ENCODE measurements around the gene SLC17A5.

The SLC17A5 gene

DNA sequence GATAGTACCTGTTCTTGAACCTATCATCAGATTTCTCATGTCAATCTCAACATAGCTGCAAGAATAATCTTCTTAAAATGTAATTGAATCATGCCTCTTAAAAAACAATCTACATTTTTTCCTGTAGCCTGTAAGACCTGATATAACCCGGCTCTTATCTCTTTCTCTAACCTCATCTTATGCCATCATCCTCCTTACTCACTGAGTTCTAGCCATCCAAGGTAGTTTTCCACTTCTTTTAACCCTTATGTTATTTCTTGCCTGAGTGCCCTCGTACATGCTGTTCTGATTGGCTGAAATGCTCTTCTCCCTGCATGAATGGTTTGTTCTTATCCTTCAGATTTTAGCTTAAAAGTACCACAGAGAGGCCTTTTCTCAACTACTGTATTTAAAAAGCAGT lies 16.4 kb downstream of the SLC17A5 start:
- Histone ChIP-seq H3K36me3 (replicated peaks; ENCODE audit: low read depth, low read length) (peaks cover 2% of the 10 kb centered on the region), H2AFZ (ENCODE audit: low read depth, low read length) (no peak overlapping the region), H3K9ac (ENCODE audit: low read length) (no peak overlapping the region), H3K27me3 (ENCODE audit: low read depth, low read length) (no peaks in the 10 kb centered on the region), H3K27ac (ENCODE audit: low read length) (no peak overlapping the region), H3K79me2 (ENCODE audit: low read length) (no peaks in the 10 kb centered on the region), H3K4me3 (ENCODE audit: low read length) (no peak overlapping the region), H3K4me1 (ENCODE audit: low read length) (no peaks in the 10 kb centered on the region), H3K9me3 (ENCODE audit: insufficient read depth, low read length) (no peaks in the 10 kb centered on the region), H3K4me2 (ENCODE audit: low read length) (no peak overlapping the region), H4K20me1 (ENCODE audit: insufficient read depth, low read length) (no peaks in the 10 kb centered on the region)
- no peak for TF ChIP-seq EZH2phosphoT487 (IDR thresholded peaks at IDR 0.05; ENCODE audit: low read depth)
- TF ChIP-seq, protein P1, sequence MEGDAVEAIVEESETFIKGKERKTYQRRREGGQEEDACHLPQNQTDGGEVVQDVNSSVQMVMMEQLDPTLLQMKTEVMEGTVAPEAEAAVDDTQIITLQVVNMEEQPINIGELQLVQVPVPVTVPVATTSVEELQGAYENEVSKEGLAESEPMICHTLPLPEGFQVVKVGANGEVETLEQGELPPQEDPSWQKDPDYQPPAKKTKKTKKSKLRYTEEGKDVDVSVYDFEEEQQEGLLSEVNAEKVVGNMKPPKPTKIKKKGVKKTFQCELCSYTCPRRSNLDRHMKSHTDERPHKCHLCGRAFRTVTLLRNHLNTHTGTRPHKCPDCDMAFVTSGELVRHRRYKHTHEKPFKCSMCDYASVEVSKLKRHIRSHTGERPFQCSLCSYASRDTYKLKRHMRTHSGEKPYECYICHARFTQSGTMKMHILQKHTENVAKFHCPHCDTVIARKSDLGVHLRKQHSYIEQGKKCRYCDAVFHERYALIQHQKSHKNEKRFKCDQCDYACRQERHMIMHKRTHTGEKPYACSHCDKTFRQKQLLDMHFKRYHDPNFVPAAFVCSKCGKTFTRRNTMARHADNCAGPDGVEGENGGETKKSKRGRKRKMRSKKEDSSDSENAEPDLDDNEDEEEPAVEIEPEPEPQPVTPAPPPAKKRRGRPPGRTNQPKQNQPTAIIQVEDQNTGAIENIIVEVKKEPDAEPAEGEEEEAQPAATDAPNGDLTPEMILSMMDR (IDR thresholded peaks at IDR 0.05; ENCODE audit: low read depth, low read length), result no peak

DNA sequence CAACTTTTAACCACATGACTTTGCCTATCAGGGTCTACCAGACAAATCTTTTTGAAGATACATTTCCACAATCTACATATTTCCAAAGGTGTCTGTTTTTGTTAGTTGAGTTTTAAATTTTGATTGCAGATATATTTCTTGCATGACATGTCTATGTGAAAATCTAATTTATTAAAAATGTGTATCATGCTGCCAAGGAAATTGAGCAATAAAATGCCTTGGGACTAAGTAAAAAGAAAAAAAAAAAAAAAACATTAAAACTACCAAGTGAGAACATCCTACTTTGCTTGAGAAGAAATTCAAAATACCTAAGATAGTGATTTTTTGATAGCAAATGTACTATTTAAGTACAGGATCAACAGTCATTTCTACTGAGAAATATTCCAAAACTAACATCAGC lies 17.7 kb downstream of the SLC17A5 start:
- Histone ChIP-seq H3K4me2 (ENCODE audit: low read length) (no peak overlapping the region), H3K27me3 (ENCODE audit: low read depth, low read length) (no peaks in the 10 kb centered on the region), H3K4me3 (ENCODE audit: low read length) (no peak overlapping the region), H3K4me1 (ENCODE audit: low read length) (no peaks in the 10 kb centered on the region), H2AFZ (ENCODE audit: low read depth, low read length) (no peak overlapping the region), H3K27ac (ENCODE audit: low read length) (no peak overlapping the region), H3K9ac (ENCODE audit: low read length) (no peak overlapping the region), H3K36me3 (replicated peaks; ENCODE audit: low read depth, low read length) (peaks cover 6% of the 10 kb centered on the region), H4K20me1 (ENCODE audit: insufficient read depth, low read length) (no peaks in the 10 kb centered on the region), H3K9me3 (ENCODE audit: insufficient read depth, low read length) (no peaks in the 10 kb centered on the region), H3K79me2 (ENCODE audit: low read length) (no peaks in the 10 kb centered on the region)
- TF ChIP-seq, protein P1 (IDR thresholded peaks at IDR 0.05; ENCODE audit: low read depth, low read length), result no peak
- TF ChIP-seq EZH2phosphoT487 (IDR thresholded peaks at IDR 0.05; ENCODE audit: low read depth), result no peak

DNA sequence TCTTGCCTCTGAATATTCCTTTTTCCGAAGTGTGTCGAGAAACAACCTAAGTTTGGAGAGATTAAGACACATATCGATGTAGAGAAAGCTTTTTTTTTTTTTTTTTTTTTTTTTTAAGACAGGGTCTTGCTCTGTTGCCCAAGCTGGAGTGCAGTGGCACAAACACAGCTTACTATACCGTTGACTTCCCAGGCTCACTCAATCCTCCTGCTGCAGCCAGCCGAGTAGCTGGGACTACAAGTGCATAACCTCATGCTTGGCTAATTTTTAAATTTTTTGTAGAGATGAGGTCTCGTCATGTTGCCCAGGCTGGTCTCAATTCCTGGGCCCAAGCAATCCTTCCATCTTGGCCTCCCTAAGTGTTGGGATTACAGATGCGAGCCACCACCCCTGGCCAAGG lies 21.4 kb downstream of the SLC17A5 start:
- Histone ChIP-seq H3K27ac (ENCODE audit: low read length) (no peak overlapping the region), H3K9ac (ENCODE audit: low read length) (no peak overlapping the region), H3K4me3 (ENCODE audit: low read length) (no peak overlapping the region), H3K9me3 (ENCODE audit: insufficient read depth, low read length) (no peaks in the 10 kb centered on the region), H3K79me2 (ENCODE audit: low read length) (no peaks in the 10 kb centered on the region), H4K20me1 (ENCODE audit: insufficient read depth, low read length) (no peaks in the 10 kb centered on the region), H3K4me2 (ENCODE audit: low read length) (no peak overlapping the region), H3K36me3 (replicated peaks; ENCODE audit: low read depth, low read length) (peaks cover 8% of the 10 kb centered on the region), H3K27me3 (ENCODE audit: low read depth, low read length) (no peaks in the 10 kb centered on the region), H3K4me1 (ENCODE audit: low read length) (no peaks in the 10 kb centered on the region), H2AFZ (ENCODE audit: low read depth, low read length) (no peak overlapping the region)
- TF ChIP-seq, protein P1 (IDR thresholded peaks at IDR 0.05; ENCODE audit: low read depth, low read length), result no peak
- no peak for TF ChIP-seq EZH2phosphoT487 (IDR thresholded peaks at IDR 0.05; ENCODE audit: low read depth)

DNA sequence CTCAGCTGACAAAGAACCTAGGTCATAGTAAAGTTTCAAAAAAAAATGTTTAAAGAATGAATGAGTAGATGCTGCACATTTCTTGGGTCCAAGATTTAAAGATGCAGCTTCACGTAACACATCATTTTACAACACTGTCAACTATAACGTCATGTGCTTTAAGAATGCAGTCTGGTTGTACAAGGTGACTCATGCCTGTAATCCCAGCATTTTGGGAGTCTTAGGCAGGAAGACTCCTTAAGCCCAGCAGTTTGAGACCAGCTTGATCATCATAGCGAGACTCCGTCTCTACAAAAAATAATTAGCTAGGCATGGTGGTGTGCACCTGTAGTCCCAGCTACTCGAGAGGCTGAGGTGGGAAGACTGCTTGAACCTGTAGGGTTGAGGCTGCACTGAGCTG lies 21.9 kb downstream of the SLC17A5 start:
- Histone ChIP-seq H3K4me3 (ENCODE audit: low read length) (no peak overlapping the region), H3K9ac (ENCODE audit: low read length) (no peak overlapping the region), H4K20me1 (ENCODE audit: insufficient read depth, low read length) (no peaks in the 10 kb centered on the region), H3K27ac (ENCODE audit: low read length) (no peak overlapping the region), H3K36me3 (replicated peaks; ENCODE audit: low read depth, low read length) (peaks cover 8% of the 10 kb centered on the region), H3K4me1 (ENCODE audit: low read length) (no peaks in the 10 kb centered on the region), H3K4me2 (ENCODE audit: low read length) (no peak overlapping the region), H2AFZ (ENCODE audit: low read depth, low read length) (no peak overlapping the region), H3K27me3 (ENCODE audit: low read depth, low read length) (no peaks in the 10 kb centered on the region), H3K79me2 (ENCODE audit: low read length) (no peaks in the 10 kb centered on the region), H3K9me3 (ENCODE audit: insufficient read depth, low read length) (no peaks in the 10 kb centered on the region)
- TF ChIP-seq EZH2phosphoT487 (IDR thresholded peaks at IDR 0.05; ENCODE audit: low read depth), result no peak
- TF ChIP-seq, protein P1 (IDR thresholded peaks at IDR 0.05; ENCODE audit: low read depth, low read length), result no peak
